Mesothelial cell of epicardium (in vitro differentiated cells): ENCODE data around the gene TCF4. TPM values are rescaled to one million over a fixed set of nuclear protein-coding genes. Genes with fewer than 3 reads are reported as not detected.
A peak's percentile ranks its signal among the peaks of the same experiment; 100 is the strongest.

Experiments used
- DNase-seq, 2 experiments: peaks; one replicate each; pipeline ENCODE4 v3.0.0; 2021; ENCODE audit warnings: low spot score in 2 of 2; ENCODE audit not compliant: unreplicated experiment in 2 of 2
- H3K27ac Mint-ChIP-seq: 2 replicates; pipeline ENCODE4 v1.8.0; 2021; ENCODE audit warnings: mixed read lengths
- H3K27me3 Mint-ChIP-seq: 2 replicates; pipeline ENCODE4 v1.8.0; 2021; ENCODE audit warnings: low read depth, mixed read lengths
- H3K36me3 Mint-ChIP-seq: 2 replicates; pipeline ENCODE4 v1.8.0; 2021; ENCODE audit warnings: mixed read lengths
- H3K4me1 Mint-ChIP-seq: 2 replicates; pipeline ENCODE4 v1.8.0; 2021; ENCODE audit warnings: mixed read lengths
- H3K4me3 Mint-ChIP-seq: 2 replicates; pipeline ENCODE4 v1.8.0; 2021; ENCODE audit warnings: mild to moderate bottlenecking, moderate library complexity, mixed read lengths
- H3K9me3 Mint-ChIP-seq: 2 replicates; pipeline ENCODE4 v1.8.0; 2021; ENCODE audit warnings: mixed read lengths
- CTCF ChIP-seq: fragments of 200-600 bp; sonication (generic); IDR thresholded peaks from one replicate; pipeline ENCODE4 v1.5.0; 2021; ENCODE audit warnings: antibody characterized with exemption; ENCODE audit not compliant: unreplicated experiment
- total RNA-seq: library from RNA; stranded (reverse); gene quantifications from 3 replicates; pipeline ENCODE4 v1.2.1, GENCODE V29; 2021

Gene TCF4
- total RNA-seq, 1 donor from 2014 or later: 224 TPM

GRCh38 chr18:55268151-55268601 lies 319.8 kb downstream of the TCF4 start:
- Mint-ChIP-seq H3K36me3 (peaks cover 58% of the 10 kb centered on the region), H3K4me1 (peaks cover 26% of the 10 kb centered on the region), H3K4me3 (no peak overlapping the region), H3K27ac (no peak overlapping the region), H3K27me3 (no peaks in the 10 kb centered on the region), H3K9me3 (no peaks in the 10 kb centered on the region)
- TF ChIP-seq CTCF: no peak
- DNase-seq: no peak

- H3K4me3 Mint-ChIP-seq: no peak overlapping the region
- peaks cover 57% of the 10 kb centered on the region for H3K36me3 Mint-ChIP-seq
- DNase-seq: no peak
- H3K27me3 Mint-ChIP-seq: no peaks in the 10 kb centered on the region
- peak overlapping the region; percentile 45 for H3K27ac Mint-ChIP-seq
- TF ChIP-seq CTCF: no peak
- H3K4me1 Mint-ChIP-seq: peaks cover 30% of the 10 kb centered on the region
- H3K9me3 Mint-ChIP-seq: no peaks in the 10 kb centered on the region
Measured at GRCh38 chr18:55266981-55267380, 321.0 kb downstream of the TCF4 start.

- Mint-ChIP-seq H3K4me3 (no peak overlapping the region), H3K4me1 (peaks cover 30% of the 10 kb centered on the region), H3K27me3 (no peaks in the 10 kb centered on the region), H3K9me3 (no peaks in the 10 kb centered on the region), H3K27ac (no peak overlapping the region), H3K36me3 (peaks cover 55% of the 10 kb centered on the region)
- no peak for DNase-seq
- TF ChIP-seq CTCF: no peak
Measured at GRCh38 chr18:55265984-55266383, 322.0 kb downstream of the TCF4 start.

GRCh38 chr18:55265130-55265675 lies 322.8 kb downstream of the TCF4 start:
- no peak for TF ChIP-seq CTCF
- H3K9me3 Mint-ChIP-seq: no peaks in the 10 kb centered on the region
- no peaks in the 10 kb centered on the region for H3K27me3 Mint-ChIP-seq
- H3K27ac Mint-ChIP-seq: peak overlapping the region; percentile 90
- no peak overlapping the region for H3K4me3 Mint-ChIP-seq
- peaks cover 56% of the 10 kb centered on the region for H3K36me3 Mint-ChIP-seq
- no peak for DNase-seq
- peaks cover 30% of the 10 kb centered on the region for H3K4me1 Mint-ChIP-seq

GRCh38 chr18:55264108-55264507 lies 323.9 kb downstream of the TCF4 start:
- H3K4me3 Mint-ChIP-seq: no peak overlapping the region
- DNase-seq: no peak
- H3K4me1 Mint-ChIP-seq: peaks cover 30% of the 10 kb centered on the region
- no peaks in the 10 kb centered on the region for H3K27me3 Mint-ChIP-seq
- peaks cover 54% of the 10 kb centered on the region for H3K36me3 Mint-ChIP-seq
- TF ChIP-seq CTCF: no peak
- H3K27ac Mint-ChIP-seq: peak overlapping the region; percentile 90
- H3K9me3 Mint-ChIP-seq: no peaks in the 10 kb centered on the region
